Stimulated activated CD4-positive, alpha-beta T cell treated with anti-CD3 and anti-CD28 coated beads, Interleukin-2, amount 100 ng/mL, for 4 hours (primary cell): ENCODE results near the gene DENND1A.
"Not testable (repeated sequence)": the region's sequence is repeated elsewhere in the genome, so short reads cannot be mapped to it uniquely, and the experiment has no call there.

ENCODE experiments used
- DNase-seq: peaks from one replicate; pipeline ENCODE4 v3.0.0-alpha.2; 2020; ENCODE audit warnings: low read depth

The DENND1A gene

DNA sequence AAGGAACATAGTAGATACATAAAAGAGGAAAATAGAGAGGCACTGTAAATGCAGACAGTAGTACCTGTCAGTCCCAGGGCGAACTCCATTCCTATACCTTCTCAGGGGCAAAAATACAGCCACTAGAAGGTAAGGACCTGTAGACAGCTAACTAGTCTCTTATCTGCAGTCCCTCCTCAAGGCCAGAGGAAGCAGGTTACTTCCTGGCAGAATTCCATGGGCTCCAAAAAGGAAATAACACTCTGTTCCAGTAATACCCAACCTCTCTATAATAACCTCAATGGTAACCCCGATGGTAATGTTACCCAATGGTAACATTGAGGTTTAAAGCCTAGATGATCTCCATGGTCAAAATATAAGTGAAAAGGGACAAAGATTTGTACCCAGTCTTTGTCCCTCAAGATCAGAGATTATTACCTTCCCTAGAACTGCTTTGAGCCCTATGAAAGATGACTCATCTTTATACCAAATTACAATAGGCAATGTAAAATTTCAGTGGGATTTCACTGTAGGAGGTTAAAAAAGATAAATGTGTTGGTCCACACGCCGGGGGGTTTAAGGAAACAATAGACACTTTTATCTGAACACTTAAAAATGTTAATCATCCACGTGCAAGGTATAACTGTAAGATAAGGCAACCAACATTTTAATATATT is 113.0 kb downstream of the DENND1A start:
- DNase-seq: no peak

DNA sequence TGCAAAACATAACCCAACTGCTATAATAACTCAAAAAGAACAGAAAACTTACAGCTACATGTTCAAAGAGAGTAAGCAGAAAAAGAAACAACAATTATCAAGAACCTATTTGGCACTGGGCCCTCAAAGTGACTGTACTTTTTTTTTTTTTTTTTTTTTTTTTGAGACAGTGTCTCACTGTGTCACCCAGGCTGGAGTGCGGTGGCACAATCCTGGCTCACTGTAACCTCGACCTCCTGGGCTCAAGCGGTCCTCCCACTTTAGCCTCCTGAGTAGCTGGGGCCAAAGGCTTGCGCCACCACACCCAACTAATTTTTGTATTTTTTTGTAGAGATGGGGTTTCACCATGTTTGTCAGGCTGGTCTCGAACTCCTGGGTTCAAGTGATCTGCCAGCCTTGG is 114.1 kb downstream of the DENND1A start:
- DNase-seq: not testable (repeated sequence)

DNA sequence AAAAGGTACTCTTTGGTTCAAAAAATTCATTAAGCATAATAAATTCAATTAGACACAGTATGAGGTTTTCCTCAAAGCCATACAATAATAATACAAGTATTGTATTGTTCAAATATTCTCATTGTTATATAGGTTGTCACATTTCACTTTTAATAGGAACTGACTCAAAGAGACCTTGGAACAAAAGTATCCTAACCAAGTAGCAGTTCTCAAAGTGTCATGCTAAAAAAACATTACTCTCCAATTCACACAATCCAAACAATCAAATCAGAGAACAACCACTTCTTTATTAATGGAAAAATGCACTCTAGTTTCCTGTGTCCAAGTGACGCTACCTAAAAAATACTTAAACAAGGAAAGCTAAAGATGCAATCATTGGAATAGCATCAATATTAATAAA is 115.4 kb downstream of the DENND1A start:
- DNase-seq: no peak

DNA sequence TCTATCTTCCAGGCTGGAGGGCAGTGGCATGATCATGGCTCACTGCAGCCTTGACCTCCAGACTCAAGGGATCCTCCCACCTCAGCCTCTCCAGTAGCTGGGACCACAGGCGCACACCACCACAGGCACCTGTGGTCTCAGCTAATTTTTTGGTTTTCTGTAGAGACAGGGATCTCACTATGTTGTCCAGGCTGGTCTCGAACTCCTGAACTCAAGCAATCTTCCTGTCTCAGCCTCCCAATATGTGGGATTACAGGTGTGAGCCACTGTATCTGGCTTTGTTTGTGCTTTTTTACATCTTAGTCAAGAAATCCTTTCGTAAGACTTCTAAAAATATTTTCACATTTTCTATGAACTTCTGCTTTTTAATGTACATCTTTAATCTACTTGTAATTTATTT is 116.9 kb downstream of the DENND1A start:
- no peak for DNase-seq

DNA sequence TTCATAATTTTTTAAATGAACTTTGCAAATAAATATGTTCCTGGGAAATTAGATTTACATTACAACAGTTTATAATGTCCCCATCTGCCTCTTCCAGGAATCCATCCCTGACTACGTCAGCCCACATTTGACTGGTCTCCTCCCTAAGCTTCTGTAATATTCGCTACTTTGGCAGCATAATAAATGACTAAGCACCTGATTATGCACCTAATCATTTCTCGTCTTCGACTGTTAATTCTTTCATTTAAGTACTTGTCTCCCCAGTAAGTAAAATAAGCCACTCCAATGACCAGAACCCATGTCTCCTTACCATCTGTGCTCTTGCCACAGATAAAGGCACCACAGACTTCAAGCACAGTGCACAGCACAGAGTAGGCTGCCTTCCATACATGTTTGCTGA is 122.7 kb downstream of the DENND1A start:
- no peak for DNase-seq

DNA sequence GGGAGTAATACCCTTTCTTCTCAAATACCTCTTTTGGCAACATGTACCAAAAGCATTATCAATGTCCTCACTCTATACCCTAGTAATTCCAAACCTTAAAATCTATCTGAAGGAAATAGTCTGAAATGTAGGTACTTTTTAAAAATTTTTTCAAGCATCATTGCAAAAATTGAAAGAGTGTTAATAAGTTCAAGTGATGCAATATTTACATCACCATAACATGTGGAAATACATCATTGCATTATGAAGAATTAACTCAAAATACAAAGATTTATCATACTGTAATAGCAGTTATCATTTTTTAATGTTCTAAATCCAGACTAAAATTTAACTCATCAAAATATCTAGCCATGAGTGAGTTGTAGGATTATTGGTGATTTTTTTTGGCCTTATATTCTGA is 123.1 kb downstream of the DENND1A start:
- no peak for DNase-seq

DNA sequence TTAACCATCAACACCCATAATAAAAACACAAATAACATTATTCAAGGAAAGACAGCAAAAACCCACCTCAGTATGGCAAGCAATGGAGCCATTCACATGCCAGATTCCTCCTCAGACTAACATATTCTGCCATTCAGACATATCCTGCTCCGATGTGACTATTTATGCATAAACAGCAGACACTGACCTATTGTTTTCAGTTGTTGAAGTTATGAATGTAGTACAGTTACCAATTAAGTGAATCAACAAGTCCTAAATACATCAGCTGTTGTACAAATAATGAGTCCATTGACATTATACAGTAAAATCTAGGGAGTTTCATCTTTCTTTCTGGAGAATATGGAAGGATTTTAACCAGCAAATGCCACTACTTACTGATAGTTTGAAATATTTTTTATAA is 131.7 kb downstream of the DENND1A start:
- no peak for DNase-seq

DNA sequence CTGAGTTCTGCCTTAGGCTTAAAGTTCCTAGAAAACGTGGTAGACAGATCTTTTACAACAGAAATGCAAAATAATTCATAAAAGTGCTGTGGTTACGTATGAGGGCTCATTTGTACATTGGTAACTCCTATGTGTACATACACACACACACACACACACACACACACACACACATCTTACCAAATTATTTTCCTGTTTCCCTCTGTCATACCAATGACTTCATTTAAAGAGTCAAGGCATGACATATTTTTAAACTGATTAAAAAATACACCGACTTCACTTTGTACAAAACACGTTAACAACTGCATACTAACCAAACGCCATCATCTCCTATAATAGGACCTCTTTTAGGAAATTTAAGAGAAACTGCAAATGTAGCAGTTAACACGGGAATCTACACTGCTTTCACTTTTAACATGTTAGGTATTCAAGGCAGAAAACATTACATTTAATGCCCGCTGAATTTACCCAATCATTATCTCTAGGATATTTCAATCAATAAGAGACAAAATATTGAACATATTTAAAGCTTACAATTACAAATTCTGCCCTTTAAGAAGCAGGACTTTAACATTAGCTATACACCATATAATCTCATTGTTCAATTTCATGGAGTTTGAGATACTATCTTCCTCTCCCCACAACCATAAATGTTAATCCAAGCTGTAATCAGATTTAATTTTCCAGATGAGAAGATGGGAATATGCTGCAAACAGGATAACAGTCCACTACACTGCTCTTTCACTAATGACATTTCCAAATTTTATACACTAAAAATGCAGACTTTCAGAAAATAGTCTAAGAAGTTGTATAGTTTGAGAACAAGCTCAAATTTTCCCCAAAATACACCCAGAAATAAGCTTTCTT is 133.1 kb downstream of the DENND1A start:
- DNase-seq: no peak

DNA sequence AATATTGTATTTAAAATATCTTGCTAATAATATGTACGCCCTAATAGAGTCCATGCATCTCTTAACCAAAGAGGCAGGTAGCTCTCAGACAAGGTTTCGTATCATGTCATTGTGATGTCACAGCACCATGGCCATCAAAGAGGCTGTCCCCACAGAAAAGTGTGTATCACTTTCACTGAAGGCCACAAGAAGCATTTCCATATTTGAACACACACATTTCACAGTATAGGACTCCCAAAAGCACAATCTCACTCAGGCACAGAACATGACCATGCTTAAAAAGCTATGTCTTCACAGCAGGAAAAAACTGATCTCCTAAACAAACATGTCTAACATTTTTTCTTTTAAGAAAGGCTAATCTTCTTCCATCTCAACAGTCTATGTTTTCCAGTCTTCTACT is 133.8 kb downstream of the DENND1A start:
- DNase-seq: no peak

DNA sequence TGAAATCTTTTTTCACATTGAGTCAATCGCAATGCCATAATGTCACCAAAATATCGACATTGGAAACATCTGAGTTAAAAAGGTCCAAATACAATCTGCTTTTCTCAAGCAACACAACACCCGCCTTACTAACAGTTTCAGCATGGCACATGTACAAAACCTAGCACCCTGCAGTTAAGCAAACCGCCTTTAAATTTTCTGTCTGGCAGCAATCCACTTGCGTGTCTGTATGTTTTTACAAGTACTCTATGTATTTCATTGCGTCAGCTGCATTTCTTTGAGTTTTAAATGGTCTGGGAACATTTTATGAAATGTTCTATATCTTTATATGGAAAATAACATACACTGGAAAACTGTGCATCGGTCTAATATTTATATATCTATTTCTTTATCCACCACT is 134.6 kb downstream of the DENND1A start:
- DNase-seq: no peak

DNA sequence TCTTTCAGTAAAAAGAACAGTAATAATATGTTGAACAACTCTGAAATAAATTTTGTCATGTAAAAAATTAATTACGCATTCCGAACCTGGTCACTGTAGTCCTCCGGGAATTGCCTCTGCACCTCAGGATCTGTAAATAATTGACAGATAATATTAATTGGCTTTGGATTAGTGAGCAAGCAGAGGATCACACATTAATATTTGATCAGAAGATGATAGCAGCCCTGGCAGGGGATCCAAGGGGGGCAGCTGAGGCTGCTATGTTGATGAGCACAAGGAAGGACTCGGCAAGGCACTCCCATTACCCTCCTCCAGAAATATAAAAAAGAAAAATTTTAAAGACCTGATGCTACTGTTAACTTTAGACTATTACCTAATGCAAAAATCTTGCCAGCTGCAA is 137.4 kb downstream of the DENND1A start:
- DNase-seq: no peak

DNA sequence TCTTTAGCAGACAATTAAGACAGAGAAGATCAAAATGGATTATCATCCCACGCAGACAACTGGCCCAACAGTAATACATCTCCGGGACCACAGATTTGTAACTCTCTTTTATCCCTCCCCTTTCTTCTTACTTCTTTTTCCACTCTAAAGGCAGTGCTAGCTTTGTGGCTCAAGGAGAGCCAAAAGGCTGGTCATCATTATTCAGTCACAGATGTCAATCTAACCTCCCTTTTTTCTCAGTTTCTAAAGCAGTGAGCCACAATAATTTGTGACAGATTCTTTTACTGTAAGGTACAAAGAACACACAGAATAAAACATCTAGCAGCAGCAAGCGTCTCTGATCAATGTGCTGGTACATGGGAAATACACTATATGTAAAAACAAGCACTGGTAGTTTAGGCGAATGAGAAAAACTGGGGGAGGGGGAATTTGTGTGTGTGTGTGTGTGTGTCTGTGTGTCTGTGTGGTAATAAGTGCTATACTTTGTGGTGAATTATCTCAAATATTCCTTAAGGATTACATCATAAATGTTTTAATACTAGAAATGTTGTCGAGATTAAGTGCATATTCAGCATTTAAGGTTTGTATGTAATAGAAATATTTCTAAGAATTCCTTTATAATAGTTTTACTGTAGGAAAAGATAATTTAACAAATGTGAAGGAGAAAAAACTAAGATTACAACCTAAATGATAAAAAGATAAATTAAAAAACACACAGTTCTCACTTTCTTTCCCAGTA is 140.2 kb downstream of the DENND1A start:
- no peak for DNase-seq

DNA sequence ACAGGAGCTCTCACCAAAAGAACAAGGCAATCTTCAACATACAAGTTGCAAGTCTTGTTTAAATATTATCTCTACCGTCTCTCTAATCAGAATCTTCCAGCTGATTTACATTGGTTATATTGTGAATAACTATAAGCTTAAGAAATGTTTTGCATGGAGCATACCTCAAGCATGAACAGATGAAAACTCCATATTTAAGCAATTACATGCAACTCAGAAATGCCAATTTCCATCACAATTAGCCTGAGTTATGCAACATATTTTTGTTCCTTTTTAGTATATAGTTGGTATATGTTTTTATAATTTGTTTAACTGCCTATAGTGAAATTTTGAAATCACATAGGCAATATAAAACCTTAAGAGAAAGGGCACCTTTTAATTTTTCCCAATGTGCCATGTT is 142.5 kb downstream of the DENND1A start:
- no peak for DNase-seq

DNA sequence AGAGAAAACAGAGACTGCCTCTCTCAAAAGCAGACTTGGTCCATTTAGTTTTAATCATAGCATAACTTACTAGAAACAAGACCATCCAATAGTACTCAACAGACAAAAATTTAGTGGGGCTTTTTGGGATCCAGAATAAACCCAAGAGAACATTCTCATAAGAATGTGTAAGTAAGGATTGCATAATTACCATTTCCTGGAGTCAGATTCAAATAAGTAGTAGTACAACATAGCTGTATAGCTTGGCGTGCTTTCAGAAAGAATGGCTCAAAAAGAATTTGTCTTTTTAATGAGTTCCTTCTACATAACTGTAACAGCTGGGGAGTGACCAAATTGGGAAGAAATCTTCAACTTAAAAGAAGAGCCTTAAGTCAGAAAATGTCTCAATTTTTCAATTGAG is 145.4 kb downstream of the DENND1A start:
- DNase-seq: no peak

DNA sequence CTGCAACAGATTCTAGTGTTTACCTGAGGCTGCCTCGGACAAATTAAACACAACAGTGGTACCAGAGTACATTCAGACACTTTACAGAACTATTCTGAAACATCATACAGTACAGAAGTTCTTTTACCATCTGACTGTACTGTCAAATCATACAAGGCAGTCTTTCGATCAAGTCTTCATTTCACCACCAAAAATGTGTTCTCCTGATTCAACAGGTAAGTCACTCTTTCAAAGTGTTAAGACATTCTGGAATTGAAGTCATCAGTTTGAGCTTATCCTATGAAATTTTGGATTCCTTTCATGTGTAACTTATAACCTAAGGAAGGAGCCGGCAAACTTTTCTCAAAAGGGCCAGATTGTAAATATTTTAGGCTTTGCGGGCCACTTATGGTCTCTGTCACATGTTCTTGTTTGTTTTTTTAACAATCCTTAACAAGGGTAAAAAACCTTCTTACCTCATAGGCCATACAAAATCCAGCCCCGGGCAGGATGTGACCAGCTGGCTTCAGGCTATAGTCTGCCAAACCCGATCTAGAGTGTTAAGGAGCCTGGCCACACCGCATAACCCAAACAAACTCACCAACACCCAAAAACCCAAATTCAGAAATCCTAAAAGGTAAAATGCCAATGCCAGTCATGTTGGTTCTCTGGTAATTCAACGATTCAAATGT is 151.6 kb downstream of the DENND1A start:
- no peak for DNase-seq

DNA sequence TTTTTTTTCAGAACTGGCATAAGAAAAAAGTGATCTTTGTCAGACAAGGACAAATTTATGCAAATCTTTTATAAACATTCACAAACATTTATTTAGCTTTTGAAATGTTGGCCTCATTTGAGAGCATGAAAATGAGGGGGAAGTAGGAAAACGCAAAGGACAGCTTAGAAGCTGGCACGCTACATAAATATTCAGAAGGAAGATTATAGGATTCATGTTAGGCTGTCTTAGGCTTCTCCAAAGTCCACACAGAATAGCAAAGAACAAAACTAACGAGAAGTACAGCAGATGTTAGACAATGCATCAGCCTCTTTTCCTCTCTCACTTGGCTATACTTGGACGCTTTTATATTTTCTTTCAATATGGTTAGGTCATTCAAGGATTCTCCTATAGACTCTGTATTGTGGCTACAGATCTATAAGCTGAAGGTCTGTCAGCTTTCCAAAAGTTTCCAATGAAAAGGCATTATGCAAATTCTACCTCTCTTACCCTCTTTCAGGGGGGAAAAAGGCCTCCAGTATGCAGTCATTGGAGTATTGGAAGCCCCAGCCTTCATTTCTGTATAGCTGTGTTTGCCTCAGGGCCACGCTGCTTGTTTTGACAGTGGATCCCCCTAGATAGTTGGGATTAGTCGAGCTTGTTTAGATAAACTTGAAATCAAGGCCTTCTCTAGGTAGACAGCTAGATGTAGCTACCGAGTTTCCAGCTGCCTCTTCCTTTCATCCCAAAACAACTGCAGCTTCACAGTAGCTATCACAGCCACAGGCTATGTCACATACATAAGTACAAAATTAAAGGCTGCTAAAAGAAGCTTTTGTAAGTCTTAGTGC is 153.0 kb downstream of the DENND1A start:
- no peak for DNase-seq

DNA sequence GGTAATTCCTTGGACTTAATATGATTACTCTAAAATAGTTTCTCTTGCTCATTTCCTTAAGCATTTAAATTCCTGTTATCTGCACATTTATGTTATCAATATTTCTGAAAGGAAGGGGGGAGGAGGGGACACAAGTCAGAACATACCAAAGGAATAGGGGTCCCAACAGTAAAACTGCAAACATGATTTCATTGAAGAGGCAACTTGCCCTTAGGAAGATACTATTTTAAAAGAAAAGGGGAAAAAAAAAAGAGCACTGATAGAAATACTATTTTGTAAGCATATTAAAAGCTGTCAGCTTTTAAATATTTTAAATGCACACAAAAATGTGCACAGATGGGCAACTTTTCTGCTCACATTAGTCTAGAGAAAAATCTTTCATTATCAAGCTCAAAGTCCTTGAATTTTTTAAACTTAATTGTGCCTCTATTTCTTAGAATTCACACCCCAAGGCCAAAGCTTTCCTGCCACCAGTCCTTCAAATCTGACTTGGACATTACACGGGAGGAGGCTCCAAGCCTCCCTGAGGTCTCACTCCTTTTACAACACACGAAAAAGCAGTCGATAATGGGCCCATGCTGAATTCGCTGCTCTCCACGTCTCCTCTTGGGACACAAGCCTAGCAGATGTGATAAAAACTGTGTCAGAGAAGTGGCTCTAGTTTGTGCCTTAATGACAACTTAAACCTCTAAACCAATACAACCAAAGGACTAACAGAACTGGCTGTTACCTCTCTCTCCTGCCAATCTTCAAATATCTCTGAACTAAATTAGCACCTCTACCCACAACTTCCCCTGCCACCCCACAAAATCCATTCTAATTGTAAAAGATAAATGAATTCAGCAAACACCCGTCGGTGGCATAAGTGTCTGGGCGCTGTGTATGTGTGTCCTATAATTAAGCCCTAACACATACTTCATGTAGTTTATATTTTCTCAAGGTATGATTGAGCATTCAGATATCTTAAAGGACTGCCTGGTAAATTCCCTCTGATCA is 154.3 kb downstream of the DENND1A start:
- no peak for DNase-seq

DNA sequence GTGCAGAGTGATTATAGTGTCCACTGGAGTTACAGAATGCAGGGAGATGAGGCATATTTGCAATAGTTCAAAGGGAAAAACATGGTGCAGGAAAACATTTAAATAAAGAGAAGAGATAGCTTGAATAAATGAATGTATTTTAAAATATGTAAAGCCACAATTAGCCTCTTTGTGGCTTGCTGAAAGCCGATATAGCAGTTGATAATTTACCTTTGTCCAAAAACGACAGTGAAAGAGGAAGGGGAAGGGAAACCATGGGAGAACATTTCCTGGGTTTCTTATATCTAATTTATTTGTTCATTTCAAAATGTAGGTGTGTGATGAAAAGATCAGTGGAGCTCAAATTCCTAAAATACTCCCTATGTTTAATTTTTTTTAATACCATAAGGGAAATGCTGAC is 156.1 kb downstream of the DENND1A start:
- DNase-seq: no peak

DNA sequence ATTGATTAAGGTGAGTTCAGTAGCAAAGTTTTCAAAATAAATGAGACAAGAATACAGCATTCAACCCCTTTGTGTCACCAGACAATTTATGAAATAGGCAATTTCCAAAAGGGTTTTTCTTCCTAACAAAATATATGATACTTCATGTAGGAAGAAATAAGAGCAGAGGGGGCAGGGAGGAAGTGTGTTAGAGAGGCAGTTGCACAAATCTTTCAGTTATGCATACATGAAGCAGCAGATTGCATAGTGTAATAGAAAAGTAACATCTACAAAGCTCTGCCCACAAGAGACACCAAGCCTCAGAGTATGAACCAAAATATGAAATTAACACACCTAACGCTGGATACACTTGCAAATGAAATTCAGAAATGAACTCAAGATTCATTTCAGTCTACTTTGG is 157.0 kb downstream of the DENND1A start:
- no peak for DNase-seq

DNA sequence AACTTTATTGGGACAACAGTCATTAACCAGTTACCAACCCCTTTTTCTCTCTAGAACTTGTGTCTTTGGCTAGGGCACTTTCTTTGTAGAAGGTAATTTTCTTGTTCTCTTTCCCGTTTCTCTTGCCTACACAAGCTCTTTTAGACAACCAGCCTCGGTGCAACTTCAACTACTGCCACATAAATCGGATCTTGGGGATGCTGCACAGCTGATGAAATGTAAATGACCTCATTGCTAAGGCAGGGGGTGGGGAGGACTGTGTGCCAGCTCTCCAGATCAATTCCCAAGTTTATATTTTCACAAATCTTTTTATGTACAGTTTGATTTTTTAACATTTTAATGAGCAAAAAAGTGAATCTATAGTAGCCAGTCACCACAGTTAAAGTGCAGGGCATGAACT is 157.6 kb downstream of the DENND1A start:
- DNase-seq: no peak
